Right kidney (tissue), 1 donor: ENCODE data around the gene PCAT6.
A peak's percentile ranks its signal among the peaks of the same experiment; 100 is the strongest.
"Not testable (repeated sequence)": the region's sequence is repeated elsewhere in the genome, so short reads cannot be mapped to it uniquely, and the experiment has no call there.

ENCODE experiments used
- DNase-seq: peaks from one replicate; pipeline ENCODE4 v3.0.0-alpha.2; 2016

The PCAT6 gene

DNA sequence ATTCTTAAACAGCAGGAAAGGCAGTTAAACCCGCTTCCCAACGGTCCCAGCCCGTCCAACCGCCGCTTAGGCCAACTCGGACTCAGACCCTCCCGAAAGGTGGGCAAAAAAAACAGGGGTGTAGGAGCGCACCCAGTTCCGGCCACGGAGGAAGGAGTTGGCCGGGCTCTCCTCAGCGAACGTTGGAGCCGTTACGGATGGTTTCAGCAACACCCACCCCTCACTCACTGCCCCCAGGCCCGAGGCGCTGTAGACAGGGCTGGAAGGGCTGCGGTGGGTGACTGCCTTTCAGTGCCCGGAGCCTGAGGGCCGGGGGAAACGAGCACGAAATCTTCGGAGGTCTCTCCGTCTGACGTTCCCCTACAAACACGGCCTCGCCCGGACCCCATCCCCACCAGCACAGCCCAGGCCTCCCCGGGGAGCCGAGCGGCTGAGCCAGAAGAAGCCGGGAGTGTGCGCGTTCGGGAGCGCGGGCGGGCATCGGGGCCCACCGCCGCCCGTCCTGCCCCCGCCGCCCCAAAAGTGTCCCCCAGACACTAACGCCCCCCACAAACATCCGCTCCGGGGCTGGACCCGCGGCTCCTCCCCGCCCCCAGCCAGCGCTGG, 3.8 kb upstream of the PCAT6 start:
- DNase-seq, result peak; percentile 79

DNA sequence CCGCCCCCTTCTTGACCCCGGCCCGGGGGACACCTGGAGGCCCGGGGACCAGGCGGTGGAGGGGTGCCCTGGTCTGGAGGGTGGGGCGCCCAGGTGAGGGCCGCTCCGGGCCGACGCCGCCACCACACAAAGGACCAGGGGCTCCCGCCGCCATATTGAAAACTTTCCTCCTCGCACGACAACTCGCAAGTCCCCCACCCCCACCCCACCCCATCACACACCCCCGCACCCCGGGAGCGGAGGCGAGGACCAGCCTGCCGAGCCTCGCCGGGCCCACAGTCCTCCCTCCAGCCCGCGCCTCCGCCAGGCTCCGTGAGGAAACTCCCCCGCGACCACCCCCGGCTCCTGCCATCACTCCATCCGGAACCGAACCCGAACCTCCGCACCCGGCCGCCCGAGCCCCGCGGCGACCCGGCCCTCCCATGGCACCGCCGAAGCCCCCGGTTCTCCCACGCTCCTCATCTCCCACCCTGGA, 3.3 kb upstream of the PCAT6 start:
- DNase-seq, result no peak

DNA sequence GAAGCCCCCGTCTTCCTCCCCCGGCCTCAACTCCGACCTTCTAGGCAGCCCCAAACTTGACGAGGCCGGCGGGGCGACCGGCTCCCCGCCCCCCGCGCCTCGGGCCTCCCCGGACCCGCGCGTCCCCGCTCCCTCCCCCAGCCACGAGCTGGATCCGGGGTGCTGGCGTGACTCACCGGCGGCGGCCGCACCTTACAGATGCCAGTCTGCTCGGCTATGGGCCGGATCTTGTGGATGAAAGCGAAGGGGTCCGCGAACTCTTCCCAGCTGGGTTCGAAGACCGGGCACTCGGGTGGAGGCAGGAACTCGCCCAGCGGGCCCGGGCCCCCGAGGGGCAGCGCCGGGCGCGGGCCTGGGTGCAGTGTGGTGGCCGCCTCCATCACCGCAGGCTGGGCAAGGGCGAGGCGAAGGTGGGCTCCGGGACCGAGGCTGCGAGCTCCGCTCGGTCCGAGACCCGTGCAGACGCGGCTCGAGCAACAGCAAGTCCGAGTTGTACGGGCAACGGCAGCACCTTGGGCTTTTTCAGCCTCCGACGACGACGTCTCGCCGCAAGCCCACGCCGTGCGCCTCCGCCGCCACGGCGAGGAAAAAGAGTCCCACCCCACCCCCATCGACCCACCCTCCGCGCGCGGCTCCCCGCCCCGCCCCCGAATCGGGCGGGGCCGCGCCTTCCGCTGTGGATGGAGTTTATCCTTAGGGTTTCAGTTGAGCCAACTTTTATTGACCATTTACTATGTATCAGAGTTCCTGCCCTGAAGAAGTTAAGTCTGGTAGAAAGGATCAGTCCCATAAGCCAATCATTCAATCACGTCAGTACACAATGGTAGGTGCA, 2.6 kb upstream of the PCAT6 start, which contains the start of gene KDM5B:
Gene KDM5B (minus strand): TSS at position 496 of the 832 bp plus-strand sequence. CDS start 116 bp downstream, at position 380.
- DNase-seq, result peak; percentile 90

DNA sequence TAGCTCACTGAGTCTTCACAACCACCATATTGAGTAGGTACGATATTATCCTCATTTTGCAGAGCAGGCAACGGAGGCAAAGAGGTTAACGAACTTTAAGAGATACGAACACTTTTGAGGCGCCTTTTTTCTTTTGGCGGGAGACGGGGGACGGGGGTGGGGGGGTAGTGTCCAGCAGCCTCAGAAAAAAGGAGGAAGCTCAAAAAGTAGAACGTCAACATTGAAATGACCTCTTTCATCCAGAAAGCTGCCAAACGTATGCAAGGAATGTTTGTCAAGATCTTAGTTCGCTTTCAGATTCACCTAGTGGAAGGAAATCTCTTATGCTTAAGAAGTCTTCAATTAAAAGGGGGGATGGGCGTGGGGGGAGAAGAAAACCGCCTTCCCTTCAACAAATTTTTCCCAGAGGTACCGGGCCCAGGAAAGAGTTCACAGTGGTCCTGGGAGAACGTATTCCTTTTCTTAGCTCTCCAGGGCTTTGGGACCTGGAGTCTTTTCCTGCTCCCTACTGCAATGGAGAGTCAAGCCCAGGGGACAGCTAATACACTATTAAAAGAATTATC, 1.1 kb upstream of the PCAT6 start:
- DNase-seq, result no peak

DNA sequence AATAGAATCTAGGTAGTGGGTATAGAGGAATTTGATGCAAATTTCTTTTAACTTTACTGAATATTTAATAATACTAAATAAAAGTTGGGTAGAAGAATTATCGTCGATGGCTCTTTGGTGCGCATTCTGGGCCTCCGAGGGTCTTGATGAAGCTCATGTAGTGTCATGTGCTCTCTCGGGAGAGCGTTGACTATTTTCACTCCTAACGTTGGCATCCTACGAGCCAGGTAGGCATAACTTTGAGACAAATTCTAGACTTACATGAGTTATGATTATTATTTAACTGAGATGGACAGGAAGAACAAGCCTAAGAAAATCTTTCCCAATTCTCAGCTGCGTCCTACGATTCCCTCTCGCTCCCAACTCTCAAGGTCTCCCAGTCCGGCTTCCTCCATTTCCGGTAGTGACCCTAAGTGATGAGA, 550 bp upstream of the PCAT6 start:
- DNase-seq, result no peak

DNA sequence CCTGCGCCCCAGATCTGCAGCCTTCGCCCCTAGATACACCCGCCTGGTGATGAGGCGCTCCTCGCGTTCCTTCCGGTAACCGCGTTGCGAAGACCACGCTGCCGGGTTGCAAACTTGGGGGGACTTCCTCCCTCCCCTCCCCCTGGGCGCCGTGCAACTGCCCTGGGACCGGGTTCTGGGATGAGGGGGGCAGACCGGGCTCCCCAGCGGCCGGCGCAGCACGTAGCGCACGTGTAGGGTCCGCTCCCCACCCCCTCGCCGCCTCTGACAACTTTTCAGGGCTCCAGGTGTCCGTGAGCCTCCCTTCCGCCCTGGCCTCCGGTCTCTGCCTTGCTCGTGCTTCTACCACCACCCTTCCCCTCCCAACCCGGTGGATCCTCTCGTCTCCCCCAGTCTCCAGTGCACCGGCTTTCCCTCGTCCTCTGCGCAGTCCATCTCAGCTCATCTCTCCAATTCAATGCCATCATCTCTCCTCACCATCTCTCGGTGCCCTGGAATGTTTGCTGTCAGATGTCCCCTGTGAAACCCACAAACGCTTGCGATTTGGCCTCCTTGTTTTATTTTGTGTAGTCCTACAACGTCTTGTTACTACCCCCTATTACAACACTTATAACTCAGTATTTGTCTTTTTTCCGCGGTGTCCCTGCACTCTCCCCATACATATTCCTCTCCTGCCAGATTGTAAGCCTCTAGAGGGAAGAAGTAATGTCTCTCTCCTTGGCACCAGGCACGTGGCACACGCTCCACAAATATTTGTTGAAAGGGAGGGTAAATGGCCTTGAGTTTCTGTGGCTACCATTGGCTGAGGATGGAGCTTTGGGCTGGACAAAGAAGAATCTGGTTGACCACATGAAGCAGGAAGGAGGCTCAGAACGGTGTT, 782 bp downstream of the PCAT6 start:
- no peak for DNase-seq

DNA sequence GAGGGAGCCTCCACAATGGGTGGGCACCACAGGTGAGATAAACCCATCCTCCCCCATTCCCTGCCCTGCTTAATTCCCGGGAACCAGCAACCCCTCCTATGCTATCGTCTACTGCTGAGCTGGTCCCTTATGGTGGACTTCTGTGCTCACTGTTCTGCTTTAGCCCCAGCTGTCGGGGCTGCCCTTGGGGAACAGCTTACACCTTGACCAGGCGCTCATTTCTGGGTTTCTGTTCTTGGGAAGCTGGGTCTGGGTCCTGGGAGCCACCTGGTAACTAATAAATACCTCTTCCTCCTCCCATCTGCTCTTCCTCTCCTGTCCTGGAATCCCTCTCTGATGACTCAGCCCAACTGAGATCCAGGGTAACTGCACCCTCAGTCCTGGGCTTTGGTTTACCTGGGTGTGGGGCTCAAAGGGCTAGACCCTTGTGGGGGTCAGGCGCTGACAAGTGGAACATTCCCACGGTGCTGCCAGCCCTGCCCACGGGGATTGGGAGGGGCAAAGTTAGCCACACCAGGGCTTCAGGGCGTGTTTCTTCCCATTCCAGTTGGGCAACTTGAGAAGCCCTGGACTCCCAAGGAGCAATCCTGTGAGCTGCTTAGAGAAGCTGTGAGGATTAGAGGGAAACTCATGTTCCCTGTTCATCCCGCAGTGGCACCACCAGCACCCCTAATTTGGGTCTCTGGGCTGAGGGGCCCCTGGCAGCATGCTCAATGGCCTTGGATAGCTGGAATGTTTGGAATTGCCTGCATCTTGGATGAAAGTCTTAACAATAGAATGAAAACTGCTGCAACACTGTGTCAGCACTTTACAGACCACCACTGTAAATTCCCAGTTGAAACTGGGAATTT, 1.6 kb downstream of the PCAT6 start:
- no peak for DNase-seq

DNA sequence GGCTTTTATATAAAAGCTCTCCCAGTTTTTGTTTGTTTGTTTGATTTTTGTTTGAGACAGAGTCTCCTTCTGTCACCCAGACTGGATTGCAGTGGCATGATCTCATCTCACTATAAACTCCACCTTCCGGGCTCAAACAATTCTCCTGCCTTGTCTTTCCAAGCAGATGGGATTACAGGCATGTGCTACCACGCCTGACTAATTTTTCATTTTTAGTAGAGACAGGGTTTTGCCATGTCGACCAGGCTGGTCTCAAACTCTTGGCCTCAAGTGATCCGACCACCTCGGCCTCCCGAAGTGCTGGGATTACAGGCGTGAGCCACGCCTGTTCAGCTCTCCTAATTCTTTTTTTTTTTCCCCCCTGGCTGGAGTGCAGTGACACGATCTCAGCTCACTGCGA, 4.4 kb downstream of the PCAT6 start:
- DNase-seq, result no peak

DNA sequence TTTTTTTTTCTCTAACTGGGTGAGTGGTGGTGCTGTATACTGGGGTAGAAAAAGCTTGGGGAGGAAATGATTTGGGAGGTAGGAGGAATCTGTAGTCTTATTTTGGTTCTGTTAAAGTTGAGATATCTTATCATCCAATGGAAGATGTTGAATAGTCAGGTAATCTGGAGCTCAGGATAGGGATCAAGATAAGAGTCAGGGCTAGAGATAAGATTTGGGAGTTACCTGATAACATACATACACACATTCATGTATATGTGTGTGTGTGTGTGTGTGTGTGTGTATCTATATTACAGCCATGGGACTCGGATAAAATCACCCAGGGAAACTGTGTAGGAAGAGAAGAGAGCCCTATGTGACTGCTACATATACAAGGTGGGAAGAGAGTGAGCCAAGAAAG, 8.1 kb downstream of the PCAT6 start:
- DNase-seq, result no peak

DNA sequence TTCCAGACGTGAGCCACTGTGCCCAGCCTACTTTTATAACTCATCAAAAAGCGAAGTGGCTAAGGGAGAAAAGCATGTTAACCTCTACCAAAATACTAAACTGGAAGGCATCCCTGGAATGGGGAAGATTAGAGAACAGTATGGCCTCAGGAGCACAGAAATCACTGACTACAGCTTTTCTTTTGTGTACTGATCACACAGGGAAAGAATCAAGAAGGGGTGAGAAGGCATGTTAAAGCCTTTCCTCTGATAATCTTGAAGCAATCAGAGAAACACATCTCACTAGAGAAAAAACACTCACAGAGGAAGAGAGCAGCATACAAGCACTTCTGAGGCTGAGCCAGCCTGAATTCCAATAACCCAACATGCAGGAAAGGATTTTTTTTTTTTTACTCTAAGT, 10.7 kb downstream of the PCAT6 start:
- no peak for DNase-seq

DNA sequence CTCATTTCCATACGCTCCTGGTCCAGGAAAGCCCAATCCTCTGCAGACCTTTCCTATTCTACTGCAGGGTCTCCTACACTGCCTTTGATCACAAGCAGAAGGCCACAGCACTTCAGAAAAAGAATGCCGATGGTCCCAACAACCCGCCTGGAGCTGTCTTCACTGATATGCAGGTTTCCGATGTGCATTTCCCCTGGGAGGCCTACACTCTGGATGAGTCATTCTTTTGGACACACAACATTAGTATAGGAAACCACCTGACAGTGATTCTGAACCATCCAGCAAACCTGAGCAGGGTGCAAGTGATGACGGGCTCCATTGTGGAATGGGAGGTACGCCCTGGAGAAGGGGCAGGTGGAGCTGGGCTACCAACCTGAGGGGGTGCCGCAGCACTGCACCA, 15.0 kb downstream of the PCAT6 start:
- DNase-seq, result no peak

DNA sequence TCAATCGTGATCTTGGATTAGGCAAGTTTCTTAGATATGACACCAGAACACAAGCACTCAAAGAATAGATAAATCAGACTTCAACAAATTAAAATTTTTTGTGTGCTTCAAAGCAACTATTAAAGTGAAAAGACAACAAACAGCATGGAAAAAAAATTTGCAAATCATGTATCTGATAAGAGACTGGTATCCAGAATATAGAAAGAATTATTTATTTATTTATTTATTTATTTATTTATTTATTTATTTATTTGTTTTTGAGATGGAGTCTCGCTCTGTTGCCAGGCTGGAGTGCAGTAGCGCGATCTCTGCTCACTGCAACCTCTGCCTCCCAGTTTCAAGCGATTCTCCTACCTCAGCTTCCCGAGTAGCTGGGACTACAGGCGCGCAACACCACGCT, 18.5 kb downstream of the PCAT6 start:
- DNase-seq, result not testable (repeated sequence)

DNA sequence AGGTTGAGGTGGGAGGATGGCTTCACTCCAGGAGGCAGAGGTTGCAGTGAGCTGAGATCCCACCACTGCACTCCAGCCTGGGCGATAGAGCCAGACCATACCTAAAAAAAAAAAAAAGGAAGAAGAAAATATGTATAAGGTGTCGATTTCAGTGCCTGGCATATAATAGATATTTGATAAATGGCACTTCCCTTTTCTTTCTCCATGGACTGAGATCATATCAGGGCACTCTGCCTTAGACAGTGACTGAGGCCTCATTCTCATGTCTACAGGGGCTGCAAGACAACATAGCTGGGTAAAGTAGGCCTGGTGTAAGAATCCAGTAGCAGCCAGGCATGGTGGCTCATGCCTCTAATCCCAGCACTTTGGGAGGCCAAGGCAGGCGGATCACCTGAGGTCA, 21.2 kb downstream of the PCAT6 start:
- no peak for DNase-seq

DNA sequence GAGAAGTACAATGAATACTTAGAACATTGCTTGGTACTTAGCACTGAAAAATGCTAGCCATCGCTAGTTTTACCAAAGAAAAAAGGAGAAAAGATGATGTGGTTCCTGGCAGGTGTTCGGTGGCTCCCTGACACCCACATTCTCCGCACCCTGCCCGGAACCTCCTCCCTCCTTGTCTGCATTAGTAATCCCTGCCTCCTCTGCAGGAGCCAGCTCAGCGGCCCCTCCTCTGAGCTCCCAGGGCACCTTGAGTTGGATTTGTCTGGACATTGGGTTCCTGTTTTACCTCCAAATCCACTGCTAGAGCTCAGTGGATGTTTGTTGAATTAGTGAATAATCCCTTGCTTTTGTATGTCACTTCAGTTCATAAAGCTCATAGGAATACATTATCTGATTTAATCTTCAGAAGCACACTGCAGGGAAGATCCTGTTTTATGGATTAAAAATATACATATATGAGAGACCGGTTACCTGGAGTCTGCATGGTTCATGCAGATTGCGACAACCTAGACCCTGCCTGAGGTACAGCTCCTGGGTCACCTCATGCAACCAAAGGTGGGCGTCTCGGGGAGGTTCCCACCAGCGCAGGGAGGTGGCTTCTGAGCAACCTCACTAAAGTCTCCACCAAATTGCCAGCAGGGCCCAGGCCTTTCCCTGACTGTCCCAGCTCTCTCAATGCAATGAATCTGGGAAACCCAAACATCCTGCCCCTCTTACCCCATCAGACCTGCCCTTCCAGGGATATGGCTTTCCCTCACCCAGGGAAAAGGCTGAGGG, 24.2 kb downstream of the PCAT6 start:
- no peak for DNase-seq

DNA sequence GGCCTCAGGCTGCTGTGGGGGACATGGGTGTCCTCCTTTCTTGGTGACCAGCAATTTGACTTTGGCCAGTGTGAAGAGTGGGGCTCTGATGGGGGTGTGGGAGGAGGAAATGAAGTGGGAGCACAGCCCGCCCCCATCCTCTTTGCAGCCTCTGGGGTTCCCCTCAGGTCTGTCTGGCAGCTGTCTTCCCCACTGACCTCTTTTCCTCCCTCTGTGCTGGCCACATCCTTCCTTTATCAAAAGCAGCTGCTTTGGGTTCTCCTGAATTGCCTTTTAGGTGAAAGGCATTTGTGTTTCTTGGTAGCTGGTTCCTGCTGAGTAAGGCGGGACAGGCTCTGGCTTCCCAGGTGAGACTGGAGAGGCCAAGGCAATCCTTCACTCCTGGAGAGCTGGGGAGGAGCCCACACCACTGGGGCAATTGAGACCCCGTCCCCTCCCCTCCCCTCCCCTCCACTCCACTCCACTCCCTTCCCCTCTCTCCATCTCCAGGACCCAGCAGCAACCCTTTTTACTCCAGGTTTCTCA, 24.9 kb downstream of the PCAT6 start:
- DNase-seq, result no peak

DNA sequence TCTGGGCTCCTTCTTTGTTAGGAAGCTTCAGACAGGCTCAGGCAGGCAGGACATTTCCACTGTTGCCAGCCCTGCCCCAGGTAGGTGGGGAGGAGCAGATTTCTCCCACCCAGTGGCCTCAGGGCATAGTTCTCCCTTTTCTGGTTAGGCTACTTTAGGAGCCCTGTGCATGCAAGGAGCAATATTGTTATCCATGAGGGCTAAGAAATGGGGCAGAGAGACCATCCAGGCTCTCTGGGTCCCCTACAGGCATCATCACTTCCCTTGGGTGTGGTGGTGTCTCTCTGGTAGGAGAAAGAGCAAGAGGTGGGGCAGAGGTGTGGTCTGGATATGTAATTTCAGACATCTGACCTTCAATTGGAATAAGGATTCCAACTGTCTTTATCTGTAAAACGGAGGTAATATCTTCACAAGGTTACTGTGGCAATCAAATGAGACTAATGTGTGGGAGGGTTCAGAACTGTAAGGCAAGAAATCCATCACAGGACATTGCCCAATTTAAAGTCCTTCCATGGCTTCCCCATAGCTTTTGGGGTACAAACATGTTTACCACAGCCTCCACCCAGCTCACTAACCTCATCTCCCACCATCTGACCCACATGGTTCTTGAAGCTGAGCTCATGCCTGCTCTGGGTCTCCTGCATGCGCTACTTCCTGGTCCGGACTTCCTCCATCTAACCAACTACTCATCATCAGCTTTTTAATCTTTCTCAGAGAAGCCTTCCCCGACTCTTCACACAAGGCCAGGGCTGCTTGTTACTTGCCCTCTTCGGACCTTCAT, 26.1 kb downstream of the PCAT6 start:
- no peak for DNase-seq

DNA sequence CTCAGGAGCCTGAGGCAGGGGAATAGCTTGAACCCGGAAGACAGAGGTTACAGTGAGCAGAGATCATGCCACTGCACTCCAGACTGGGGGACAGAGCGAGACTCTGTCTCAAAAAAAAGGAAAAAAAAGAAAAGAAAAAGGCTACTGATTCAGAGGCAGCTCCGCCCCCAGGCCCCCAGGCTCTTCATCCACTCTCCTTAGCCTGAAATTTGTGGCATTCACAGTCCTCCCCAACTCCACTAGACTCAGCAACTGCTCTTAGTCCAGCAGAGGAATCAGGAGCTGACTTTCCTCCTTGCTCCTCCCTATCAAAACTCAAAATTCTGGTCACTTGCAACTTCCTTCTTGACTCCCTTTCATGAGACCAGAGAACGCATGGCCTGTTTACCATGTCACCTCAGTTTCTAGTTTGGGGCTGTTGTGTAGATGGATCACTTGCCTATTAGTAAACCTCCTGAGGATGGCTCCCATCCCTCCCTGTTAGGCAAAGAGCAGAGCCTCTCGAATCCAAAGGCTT, 27.1 kb downstream of the PCAT6 start:
- DNase-seq, result no peak

DNA sequence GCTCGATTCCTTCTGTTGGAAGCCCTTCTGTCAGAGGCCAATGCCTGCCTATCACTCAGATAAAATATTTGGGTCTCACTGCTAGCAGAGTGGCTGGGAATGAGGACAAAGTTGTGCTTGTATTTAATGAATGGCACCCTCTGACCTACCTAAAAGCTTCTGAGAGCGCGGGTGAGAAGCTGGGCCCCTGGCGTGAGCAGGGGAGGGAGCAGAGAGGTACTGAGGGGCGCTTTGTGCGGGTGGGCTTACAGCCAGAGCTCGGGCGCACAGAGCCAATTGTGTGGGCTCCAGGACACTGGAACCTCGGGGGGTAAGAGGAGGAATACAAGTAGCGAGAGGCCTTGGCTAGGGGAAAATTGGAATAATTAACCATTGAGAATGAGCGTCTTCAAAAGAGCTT, 32.3 kb downstream of the PCAT6 start:
- no peak for DNase-seq

DNA sequence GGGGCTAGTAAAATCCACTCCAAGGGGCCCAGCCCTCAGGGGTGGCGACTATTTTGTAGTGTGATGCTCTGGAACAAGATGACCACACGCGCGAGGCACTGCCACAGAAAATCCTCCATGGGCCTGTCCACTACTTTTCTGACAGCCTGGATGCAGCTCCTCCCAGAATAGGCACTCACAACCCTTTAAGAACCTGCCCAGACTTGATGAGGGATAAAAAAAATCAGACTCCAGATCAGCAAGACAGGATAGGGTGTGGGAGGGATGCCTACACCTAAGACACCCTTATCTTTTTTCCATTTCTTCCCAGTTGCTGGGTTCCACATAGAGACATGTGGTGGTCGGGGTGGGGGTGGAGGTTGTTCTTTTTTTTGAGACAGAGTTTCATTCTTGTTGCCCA, 33.5 kb downstream of the PCAT6 start:
- DNase-seq, result no peak
